ENCODE measurements around the gene PWWP2A.
A peak's percentile ranks its signal among the peaks of the same experiment; 100 is the strongest.

Gene PWWP2A

GRCh38 chr5:160054831-160055230, 64.4 kb downstream of the PWWP2A start:
- no peak for DNase-seq (ENCODE audit: low read depth, low spot score)
- Histone ChIP-seq H3K4me1 (ENCODE audit: control insufficient read depth, insufficient read depth, low read length) (no peaks in the 10 kb centered on the region), H3K27ac (ENCODE audit: low read length) (no peak overlapping the region)

GRCh38 chr5:160054047-160054446, 65.2 kb downstream of the PWWP2A start:
- Histone ChIP-seq H3K36me3 (ENCODE audit: control insufficient read depth, insufficient read depth, low read length) (peaks cover 2% of the 10 kb centered on the region; the same call in 1 of the 2 replicates), H3K27ac (ENCODE audit: low read length) (no peak overlapping the region), H3K4me3 (ENCODE audit: low read length) (no peak overlapping the region), H3K27me3 (ENCODE audit: control insufficient read depth, insufficient read depth, low read length) (no peaks in the 10 kb centered on the region), H3K9me3 (ENCODE audit: control insufficient read depth, insufficient read depth, low read length) (no peaks in the 10 kb centered on the region), H3K4me1 (ENCODE audit: control insufficient read depth, insufficient read depth, low read length) (no peaks in the 10 kb centered on the region)
- no peak for DNase-seq (ENCODE audit: low read depth, low spot score)
- WGBS (ENCODE audit: insufficient coverage, insufficient read length), result no CpG with 5 or more reads among the region's 1 CpG

More at GRCh38 chr5:160054831-160055230, 64.4 kb downstream of the PWWP2A start:
- no CpG with 5 or more reads among the region's 2 CpGs for WGBS (ENCODE audit: insufficient coverage, insufficient read length)
- Histone ChIP-seq H3K27me3 (ENCODE audit: control insufficient read depth, insufficient read depth, low read length) (no peaks in the 10 kb centered on the region), H3K36me3 (ENCODE audit: control insufficient read depth, insufficient read depth, low read length) (peaks cover 1% of the 10 kb centered on the region; the same call in 1 of the 2 replicates), H3K9me3 (ENCODE audit: control insufficient read depth, insufficient read depth, low read length) (no peaks in the 10 kb centered on the region), H3K4me3 (ENCODE audit: low read length) (no peak overlapping the region)

- Histone ChIP-seq H3K9me3 (ENCODE audit: control insufficient read depth, insufficient read depth, low read length) (no peaks in the 10 kb centered on the region), H3K36me3 (ENCODE audit: control insufficient read depth, insufficient read depth, low read length) (peaks cover 2% of the 10 kb centered on the region; the same call in 1 of the 2 replicates), H3K27me3 (ENCODE audit: control insufficient read depth, insufficient read depth, low read length) (no peaks in the 10 kb centered on the region), H3K4me3 (ENCODE audit: low read length) (no peak overlapping the region), H3K27ac (ENCODE audit: low read length) (no peak overlapping the region), H3K4me1 (ENCODE audit: control insufficient read depth, insufficient read depth, low read length) (no peaks in the 10 kb centered on the region; the same call in 1 of the 2 replicates)
- WGBS (ENCODE audit: insufficient coverage, insufficient read length), result no CpG with 5 or more reads among the region's 3 CpGs
- no peak for DNase-seq (ENCODE audit: low read depth, low spot score)
These were observed 70.2 kb downstream of the PWWP2A start for GRCh38 chr5:160049099-160049498.

DNA sequence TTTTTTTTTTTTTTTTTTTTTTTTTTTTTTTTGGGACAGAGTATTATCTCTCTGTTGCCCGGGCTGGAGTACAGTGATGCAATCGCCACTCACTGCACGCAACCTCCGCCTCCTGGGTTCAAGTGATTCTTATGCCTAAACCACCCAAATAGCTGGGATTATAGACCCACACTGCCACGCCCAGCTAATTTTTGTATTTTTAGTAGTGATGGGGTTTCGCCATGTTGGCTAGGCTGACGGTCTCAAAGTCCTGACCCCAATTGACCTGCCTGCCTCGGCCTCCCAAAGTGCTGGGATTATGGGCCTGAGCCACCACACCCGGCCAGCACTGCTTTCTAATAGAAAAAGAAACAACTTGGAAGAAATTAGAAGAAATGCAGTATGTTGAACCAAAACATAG, 71.1 kb downstream of the PWWP2A start:
- Histone ChIP-seq H3K27me3 (ENCODE audit: control insufficient read depth, insufficient read depth, low read length) (no peaks in the 10 kb centered on the region), H3K4me3 (ENCODE audit: low read length) (no peak overlapping the region), H3K9me3 (ENCODE audit: control insufficient read depth, insufficient read depth, low read length) (no peaks in the 10 kb centered on the region), H3K36me3 (ENCODE audit: control insufficient read depth, insufficient read depth, low read length) (peaks cover 2% of the 10 kb centered on the region; the same call in 1 of the 2 replicates), H3K27ac (ENCODE audit: low read length) (no peak overlapping the region), H3K4me1 (ENCODE audit: control insufficient read depth, insufficient read depth, low read length) (peaks cover 2% of the 10 kb centered on the region; the same call in 1 of the 2 replicates)
- no CpG with 5 or more reads among the region's 9 CpGs for WGBS (ENCODE audit: insufficient coverage, insufficient read length)
- DNase-seq (ENCODE audit: low read depth, low spot score), result no peak

- Histone ChIP-seq H3K27me3 (ENCODE audit: control insufficient read depth, insufficient read depth, low read length) (no peaks in the 10 kb centered on the region), H3K27ac (ENCODE audit: low read length) (no peak overlapping the region), H3K4me3 (ENCODE audit: low read length) (no peak overlapping the region), H3K4me1 (ENCODE audit: control insufficient read depth, insufficient read depth, low read length) (peaks cover 3% of the 10 kb centered on the region; the same call in 1 of the 2 replicates), H3K36me3 (ENCODE audit: control insufficient read depth, insufficient read depth, low read length) (peaks cover 2% of the 10 kb centered on the region; the same call in 1 of the 2 replicates), H3K9me3 (ENCODE audit: control insufficient read depth, insufficient read depth, low read length) (no peaks in the 10 kb centered on the region)
- no peak for DNase-seq (ENCODE audit: low read depth, low spot score)
- no CpG with 5 or more reads among the region's 3 CpGs for WGBS (ENCODE audit: insufficient coverage, insufficient read length)
These were observed 71.8 kb downstream of the PWWP2A start for GRCh38 chr5:160047423-160047822.

GRCh38 chr5:160044967-160045366, 74.3 kb downstream of the PWWP2A start:
- no CpG with 5 or more reads among the region's 3 CpGs for WGBS (ENCODE audit: insufficient coverage, insufficient read length)
- no peaks in the 10 kb centered on the region for H3K9me3 ChIP-seq (ENCODE audit: control insufficient read depth, insufficient read depth, low read length)
- DNase-seq (ENCODE audit: low read depth, low spot score), result no peak
- H3K4me1 ChIP-seq (ENCODE audit: control insufficient read depth, insufficient read depth, low read length), result peaks cover 3% of the 10 kb centered on the region; the same call in 1 of the 2 replicates
- H3K36me3 ChIP-seq (ENCODE audit: control insufficient read depth, insufficient read depth, low read length), result peaks cover 2% of the 10 kb centered on the region; the same call in 1 of the 2 replicates
- no peaks in the 10 kb centered on the region for H3K27me3 ChIP-seq (ENCODE audit: control insufficient read depth, insufficient read depth, low read length)
- H3K27ac ChIP-seq (ENCODE audit: low read length), result no peak overlapping the region
- no peak overlapping the region for H3K4me3 ChIP-seq (ENCODE audit: low read length)

DNA sequence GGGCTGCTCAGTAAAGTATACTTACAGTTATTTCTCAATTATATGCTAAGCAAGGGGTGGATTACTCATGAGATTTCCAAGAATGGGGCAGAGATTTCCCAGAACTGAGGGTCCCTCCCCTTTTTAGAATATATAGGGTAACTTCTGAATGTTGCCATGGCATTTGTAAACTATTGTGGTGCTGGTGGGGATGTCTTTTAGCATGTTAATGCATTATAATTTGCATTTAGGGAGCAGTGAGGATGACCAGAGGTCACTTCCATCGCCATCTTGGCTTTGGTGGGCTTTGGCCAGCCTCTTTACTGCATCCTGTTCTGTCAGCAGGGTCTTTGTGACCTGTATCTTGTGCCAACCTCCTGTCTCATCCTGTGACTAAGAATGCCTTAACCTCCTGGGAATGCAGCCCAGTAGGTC, 74.9 kb downstream of the PWWP2A start:
- Histone ChIP-seq H3K9me3 (ENCODE audit: control insufficient read depth, insufficient read depth, low read length) (no peaks in the 10 kb centered on the region), H3K4me3 (ENCODE audit: low read length) (no peak overlapping the region), H3K27ac (ENCODE audit: low read length) (no peak overlapping the region), H3K27me3 (ENCODE audit: control insufficient read depth, insufficient read depth, low read length) (no peaks in the 10 kb centered on the region), H3K36me3 (ENCODE audit: control insufficient read depth, insufficient read depth, low read length) (no peaks in the 10 kb centered on the region; the same call in 1 of the 2 replicates), H3K4me1 (ENCODE audit: control insufficient read depth, insufficient read depth, low read length) (peaks cover 3% of the 10 kb centered on the region; the same call in 1 of the 2 replicates)
- WGBS (ENCODE audit: insufficient coverage, insufficient read length), result no CpG with 5 or more reads among the region's 1 CpG
- peak; percentile 35 for DNase-seq (ENCODE audit: low read depth, low spot score)

- no peaks in the 10 kb centered on the region; the same call in 1 of the 2 replicates for H3K36me3 ChIP-seq (ENCODE audit: control insufficient read depth, insufficient read depth, low read length)
- H3K27ac ChIP-seq (ENCODE audit: low read length), result no peak overlapping the region
- no peak overlapping the region for H3K4me3 ChIP-seq (ENCODE audit: low read length)
- no peaks in the 10 kb centered on the region for H3K27me3 ChIP-seq (ENCODE audit: control insufficient read depth, insufficient read depth, low read length)
- peaks cover 3% of the 10 kb centered on the region; the same call in 1 of the 2 replicates for H3K4me1 ChIP-seq (ENCODE audit: control insufficient read depth, insufficient read depth, low read length)
- H3K9me3 ChIP-seq (ENCODE audit: control insufficient read depth, insufficient read depth, low read length), result no peaks in the 10 kb centered on the region
- DNase-seq (ENCODE audit: low read depth, low spot score), result no peak
- no CpG with 5 or more reads among the region's 3 CpGs for WGBS (ENCODE audit: insufficient coverage, insufficient read length)
These were observed 76.6 kb downstream of the PWWP2A start for GRCh38 chr5:160042671-160043070.

Data from iPS DF 6.9 (cell line).